OCI-M2 (cell line): ENCODE measurements around the gene GLO1.
"Not testable (repeated sequence)": the region's sequence is repeated elsewhere in the genome, so short reads cannot be mapped to it uniquely, and the experiment has no call there.

ENCODE experiments used
- DNase-seq: peaks from one replicate; lab custom pipeline; 2025; ENCODE audit not compliant: unreplicated experiment; lab: John Stamatoyannopoulos, UW

The GLO1 gene

DNA sequence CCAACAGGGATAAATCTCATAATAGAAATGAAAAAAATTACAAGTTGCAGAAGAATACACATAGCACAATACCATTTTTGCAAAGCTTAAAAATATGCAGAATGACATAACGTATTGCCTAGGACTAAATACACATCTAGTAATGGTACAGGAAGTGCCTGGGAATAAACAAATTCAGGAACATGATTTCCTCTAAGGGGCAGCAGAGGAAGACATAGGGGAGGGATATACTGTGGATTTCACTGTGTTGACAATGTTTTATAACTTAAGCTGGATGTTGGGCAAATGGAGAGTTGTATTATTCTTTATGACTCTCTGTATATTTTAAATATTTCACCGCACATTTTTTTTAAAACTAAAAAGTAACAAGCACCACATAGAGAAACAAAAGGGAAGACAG is 5.6 kb upstream of the GLO1 start:
- no peak for DNase-seq

DNA sequence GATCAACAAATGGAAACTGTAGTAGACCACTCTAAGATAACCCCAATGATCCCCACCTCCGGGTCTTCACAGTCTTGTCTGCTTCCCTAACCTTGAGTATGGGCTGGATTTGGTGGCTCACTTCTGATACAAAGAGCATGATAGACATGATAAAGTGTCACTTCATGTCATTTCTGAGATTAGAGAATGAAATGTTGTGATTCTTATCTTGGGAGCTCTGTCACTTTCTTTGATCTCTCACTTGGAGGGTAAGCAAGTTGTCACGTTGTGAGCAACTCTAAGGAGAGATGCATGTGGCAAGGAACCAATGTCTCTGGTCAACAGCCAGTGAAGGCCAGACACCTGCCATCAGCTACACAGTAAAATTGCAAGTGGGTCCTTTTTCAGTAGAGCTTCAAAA is 3.0 kb upstream of the GLO1 start:
- DNase-seq = no peak

DNA sequence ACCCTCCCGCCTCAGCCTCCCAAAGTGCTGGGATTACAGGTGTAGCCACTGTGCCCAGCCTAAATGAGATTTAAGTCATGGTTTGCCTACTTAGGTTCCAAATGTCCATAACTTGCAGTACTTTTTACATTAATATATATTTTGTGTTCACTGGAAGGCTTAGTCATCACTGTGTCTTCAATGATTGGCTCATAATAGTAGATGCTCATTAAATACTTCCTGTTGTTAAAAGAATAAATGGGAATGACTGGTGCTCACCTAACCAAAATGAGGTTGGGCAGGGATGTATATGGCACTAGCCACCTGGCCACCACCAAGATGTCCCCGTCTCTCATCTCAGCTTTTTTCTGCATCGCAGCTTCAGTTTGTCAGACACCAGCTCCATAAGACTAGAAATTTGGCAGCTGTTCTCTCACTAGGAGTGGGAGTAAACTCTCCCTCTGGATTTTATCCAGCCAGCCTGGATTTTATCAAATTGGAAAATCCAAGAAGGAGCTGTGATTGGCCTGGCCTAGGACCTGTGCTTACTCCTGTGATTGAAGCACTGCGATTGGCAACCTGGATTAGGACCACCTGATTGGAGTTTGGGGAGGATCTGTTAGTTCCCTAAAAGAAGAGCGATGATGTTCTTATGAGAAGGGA is 1.1 kb upstream of the GLO1 start:
- no peak for DNase-seq

DNA sequence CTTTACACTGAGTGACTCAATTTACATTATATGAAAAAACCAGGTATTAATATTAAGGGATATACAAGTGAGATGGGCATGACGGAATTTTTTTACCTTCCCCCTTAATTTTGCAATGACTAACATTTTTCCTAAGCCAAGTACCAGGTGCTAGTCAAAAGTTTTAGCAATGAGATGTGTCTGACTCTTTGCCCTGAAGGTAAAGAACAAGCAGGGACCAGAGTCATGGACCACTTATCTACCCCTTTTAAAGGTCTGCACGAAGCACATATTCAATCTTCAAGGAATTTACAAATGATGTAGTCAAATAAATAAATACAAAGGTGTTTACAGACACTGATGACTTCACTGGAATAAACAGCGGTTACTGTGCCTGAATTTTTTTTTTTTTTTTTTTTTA is 1.4 kb downstream of the GLO1 start:
- no peak for DNase-seq

DNA sequence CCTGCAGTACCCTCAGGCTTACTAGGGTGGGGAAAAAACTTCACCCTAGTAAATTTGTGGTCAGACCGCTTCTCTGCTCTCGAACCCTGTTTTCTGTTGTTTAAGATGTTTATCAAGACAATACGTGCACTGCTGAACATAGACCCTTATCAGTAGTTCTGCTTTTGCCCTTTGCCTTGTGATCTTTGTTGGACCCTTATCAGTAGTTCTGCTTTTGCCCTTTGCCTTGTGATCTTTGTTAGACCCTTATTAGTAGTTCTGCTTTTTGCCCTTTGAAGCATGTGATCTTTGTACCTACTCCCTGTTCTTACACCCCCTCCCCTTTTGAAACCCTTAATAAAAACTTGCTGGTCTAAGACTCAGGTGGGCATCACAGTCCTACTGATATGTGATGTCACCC is 3.2 kb downstream of the GLO1 start:
- not testable (repeated sequence) for DNase-seq

DNA sequence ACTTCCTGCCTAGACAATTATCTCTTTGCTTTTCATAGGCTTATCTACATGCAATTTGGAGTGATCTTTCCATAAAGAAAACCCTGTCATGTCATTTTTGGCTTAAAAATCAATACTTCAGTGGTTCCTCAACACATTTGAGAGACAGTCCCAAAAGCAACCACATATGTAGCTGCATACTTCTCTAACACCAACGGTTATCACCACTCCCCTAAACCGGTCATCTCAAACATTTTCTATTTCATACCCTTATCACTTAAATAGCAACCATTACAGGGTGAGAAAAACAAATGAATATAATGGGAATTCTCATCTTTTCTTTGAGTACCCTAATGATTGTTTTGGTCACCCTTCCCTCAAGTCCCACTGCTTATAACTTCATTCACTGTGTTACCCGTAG is 5.1 kb downstream of the GLO1 start:
- no peak for DNase-seq

DNA sequence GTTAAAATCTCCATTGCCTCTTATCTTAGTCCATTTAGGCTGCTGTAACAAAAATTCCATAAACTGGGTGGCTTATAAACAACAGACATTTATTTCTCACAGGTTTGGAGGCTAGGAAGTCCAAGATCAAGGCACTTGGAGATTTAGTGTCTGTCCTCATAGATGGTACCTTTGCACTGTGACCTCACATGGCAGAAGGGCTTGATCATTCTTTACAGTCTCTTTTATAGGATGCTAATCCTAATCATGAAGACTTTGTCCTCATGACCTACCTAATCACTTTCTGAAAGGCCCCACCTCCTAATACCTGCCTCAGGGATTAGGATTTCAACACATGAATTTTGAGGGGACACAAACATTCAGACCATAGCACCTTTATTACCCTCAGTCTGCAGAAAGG is 6.6 kb downstream of the GLO1 start:
- DNase-seq = no peak

DNA sequence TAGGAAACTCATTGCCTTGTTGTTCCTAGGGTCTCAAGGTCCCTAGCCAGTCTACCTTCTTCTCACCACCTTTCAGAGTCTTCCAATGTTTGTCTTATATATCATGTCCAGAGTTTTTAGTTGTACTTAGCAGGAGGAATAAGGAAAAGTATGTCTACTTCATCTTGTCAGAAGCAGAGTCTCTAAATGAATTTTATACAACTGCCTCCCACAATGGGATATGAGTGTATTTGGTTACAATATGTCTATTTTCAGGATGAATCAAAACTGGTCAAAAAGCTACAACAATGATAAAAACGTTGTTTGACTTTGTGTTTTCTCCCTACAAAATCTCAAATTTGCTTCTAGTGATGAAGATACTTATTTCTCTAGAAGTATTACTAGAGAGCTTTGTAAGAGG is 7.0 kb downstream of the GLO1 start:
- DNase-seq = no peak

DNA sequence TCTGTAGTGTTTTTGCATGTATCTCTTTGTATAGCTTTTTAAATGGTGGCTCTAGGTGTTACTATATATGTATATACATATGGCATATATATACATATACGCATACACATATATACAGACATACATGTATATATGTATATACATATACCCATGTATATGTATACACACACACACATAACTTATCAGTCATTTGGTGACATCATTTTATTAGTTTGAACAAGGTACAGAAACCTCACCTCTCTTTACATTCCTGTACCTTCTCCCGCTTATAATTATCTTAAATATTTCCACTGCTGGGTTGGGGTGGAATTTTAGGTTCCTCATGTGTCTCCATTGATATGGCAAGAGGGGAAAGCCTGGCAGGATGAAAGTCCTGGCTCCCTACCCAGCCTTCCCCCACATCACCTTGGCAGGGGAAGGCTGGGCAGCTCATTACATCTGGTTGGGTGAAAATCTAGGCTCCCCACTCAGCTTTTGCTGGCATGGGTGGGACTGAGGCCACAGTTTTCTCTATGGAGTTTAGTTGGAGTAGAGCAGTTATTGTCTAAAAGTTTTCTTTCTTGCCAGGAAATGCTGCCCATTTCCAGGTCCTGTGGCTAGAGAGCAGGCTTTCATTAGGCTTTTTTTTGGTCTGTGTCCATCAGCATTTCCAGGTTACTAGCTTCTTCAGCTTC is 7.6 kb downstream of the GLO1 start:
- no peak for DNase-seq

DNA sequence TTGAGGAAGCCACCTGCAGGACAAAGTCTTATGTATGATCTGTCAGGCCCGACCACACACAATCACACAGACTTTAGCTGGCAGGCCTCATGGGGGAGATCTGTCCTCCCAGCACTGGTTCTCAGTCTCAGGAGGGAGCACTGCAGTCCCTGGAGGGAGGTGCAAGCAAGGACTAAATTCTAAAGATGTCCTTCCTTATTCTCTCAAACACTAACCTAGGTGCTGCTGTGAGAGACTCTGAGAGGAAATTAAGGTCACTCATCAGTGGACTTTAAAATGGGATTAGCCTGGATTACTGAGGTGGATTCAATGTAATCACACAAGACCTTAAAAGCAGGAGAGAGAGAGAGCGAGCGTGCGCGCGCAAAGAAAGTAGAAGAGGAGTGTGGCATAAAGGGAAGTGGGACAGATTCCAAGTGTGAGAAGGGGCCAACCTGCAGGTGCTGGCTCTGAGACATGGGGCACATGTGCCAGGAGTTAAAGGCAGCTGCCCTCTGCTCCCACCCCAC is 14.3 kb downstream of the GLO1 start:
- no peak for DNase-seq

DNA sequence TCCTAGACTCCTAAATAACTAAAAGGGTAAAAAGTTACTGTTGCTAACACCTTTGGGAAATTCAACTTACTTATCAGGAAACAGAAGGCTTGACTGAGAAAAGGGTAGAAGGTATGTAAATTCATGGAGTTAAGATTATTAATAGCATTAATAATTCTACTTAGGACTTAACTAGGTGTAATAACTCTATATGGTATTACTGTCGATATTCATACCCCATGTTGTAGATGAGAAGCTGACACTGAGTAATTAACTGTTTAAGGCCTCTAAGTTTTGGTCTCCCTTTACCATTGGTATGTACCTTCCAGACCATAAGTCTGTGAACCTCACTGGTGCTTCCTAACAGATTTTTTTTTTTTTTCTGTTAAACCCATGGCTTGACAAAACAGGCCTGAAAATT is 15.4 kb downstream of the GLO1 start:
- DNase-seq = no peak

DNA sequence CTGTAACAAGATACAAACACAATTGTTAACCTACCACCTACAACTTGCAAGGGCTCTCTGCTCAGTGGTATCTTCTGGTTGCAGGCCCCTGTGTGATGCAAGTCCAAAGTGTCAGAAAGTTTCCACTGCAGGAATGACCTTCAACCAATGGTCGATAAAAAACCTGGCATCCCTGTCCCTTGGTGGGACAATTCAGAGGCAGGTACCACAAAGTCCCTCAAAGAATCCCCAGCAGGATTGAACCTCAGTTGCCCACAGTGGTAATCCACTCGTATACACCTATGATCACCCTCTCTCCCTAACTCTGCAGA is 15.9 kb downstream of the GLO1 start:
- DNase-seq = no peak

DNA sequence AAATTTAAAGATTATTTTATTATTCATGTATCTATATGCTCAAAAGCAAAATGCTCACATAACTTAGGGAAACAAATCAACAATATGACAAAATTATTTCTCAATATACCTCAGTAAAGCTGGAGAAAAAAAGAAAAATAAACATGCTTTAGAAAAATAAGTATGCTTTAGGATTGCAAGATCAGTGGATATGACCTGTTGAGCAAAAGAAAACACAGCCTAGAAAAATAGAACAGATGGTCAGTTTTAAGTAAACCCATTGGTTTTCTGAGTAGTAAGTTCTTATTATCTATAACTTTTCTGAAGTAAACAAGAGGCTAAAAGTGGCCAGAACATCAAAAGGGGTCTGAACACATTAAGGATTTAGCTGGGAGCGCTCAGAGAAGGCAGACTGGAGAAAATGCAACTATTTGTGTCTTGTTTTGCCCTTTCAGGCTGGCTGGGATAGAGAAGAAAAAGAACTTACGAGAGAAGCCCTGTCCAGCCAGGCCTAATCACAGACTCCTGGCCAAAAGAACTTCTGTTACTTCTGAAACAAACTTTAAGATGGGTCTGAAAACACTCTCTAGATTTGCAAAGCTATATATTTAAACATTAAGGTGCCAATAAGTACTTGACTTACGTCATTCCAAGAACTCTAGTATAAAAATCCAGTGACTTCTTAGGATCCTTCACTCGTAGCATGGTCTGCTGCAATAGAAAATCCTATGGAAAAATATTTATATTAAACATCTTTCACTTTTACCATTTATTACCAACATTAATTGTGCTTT is 16.5 kb downstream of the GLO1 start:
- DNase-seq = no peak

DNA sequence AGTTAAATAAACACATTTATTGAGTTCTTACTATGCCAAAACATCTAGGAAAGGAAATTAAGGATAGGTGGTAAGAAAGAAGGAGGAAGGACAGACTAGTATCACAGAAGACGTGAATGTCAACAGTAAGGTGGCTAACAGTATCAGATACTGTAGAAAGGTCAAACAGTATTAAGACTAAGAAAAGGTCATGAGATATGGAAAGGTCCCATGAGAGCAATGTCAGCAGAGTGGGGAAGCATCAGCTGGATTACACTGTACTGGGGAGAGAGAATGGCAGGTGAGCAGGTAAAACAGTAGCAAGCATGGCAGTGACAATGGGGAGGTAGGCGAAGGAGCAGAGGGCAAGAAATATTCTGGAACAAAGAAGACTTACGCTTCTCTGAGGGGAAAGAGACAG is 18.0 kb downstream of the GLO1 start:
- no peak for DNase-seq

DNA sequence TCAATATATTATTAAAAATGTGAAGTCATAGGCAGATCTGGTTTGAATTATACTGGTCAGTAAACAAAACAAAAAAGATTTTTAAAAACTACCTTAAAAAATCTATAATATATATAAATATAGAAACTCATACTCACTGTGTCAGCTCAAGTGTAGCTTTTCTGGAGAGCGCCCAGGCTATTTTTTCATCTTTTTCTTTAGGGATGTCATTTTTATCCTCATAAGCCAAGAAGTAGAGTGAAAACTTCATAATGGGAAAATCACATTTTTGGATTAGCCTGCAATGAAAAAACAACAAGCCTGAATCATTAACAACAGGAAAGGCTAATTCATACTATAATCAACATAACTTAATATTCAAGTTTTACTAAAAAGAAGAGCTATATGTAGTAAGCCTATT is 18.7 kb downstream of the GLO1 start:
- DNase-seq = no peak

DNA sequence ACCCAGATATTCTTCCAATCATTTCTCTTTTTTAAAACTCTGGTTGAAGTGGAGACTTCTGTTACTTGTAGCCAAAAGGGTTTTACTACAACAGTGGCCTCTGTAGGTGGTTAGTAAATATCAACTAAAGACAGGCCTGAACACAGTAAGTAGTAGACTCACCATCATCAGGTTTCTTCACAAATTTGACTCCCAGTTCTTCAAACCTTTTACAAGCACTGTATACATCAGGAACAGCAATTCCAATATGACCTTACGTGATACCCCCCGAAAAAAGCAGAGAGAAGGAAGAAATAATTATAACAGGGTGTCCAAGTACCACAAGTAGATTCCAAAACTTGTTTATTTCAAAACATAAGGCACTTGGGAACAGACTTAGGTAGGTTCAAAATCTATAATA is 21.1 kb downstream of the GLO1 start:
- no peak for DNase-seq

DNA sequence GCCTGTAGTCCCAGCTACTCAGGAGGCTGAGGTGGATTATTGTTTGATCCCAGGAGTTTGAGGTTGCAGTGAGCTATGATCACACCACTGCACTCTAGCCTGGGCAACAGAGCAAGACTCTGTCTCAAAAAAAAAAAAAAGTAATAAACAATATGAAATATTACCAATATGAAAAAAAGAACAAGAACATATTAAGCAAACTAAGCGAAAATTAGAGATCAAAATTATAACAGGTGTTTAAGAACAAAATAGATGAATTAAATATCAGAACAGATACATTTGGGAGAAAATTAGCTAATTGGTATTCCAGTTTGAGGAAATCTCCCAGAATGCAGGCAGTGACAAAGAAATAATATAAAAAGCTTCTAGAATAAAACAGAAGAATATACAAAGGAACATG is 23.3 kb downstream of the GLO1 start:
- no peak for DNase-seq

DNA sequence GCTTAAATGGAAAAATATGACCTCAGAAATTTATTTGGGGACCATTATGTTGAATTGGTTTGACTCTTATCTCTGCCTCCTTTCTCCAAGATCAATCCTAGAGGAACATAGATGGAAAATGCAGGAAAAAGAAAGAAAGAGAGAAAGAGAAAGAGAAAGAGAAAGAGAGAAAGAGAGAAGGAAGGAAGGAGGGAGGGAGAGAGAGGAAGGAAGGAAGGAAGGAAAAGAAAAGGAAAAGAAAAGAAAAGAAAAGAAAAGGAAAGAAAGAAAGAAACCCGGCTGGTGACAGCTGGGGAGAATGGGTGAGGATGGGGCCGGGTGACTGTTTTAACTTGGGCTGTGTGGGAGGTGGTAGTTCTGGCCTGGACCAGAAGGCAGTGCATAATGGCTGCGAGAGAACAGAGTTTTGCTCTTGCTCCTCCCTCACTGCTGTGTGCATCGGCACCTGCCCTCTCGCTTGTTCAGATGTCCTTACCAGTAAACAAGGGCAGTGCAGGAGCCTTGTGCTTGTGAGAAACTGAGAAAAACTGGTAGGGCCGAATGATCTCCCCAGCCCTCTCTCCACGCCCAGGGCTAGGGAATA is 24.7 kb downstream of the GLO1 start:
- no peak for DNase-seq

DNA sequence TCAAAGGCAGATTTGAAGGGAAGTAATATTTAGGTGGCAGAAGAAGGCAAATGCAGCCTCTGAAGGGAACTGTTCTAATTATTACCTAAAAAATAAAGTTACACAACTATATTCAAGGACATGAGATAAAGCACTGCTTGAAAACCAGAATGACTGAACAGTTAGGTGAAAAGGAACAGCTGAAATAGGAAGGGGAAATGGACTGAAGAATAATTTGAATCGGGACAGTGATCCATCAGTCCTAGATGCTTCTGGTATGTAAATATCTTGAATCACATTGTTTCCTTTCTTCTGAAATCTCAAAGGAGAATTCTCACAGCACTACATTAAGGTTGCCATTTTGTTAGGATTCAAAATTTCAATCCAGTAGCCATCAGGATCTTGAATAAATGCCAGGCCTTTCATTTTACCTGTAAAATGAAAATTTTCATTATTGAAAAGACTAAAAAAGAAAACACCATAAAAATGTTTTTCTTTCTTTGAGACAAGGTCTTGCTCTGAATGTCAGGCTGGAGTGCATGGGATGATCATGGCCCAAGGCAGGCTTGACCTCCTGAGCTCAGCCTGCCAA is 25.9 kb downstream of the GLO1 start:
- no peak for DNase-seq

DNA sequence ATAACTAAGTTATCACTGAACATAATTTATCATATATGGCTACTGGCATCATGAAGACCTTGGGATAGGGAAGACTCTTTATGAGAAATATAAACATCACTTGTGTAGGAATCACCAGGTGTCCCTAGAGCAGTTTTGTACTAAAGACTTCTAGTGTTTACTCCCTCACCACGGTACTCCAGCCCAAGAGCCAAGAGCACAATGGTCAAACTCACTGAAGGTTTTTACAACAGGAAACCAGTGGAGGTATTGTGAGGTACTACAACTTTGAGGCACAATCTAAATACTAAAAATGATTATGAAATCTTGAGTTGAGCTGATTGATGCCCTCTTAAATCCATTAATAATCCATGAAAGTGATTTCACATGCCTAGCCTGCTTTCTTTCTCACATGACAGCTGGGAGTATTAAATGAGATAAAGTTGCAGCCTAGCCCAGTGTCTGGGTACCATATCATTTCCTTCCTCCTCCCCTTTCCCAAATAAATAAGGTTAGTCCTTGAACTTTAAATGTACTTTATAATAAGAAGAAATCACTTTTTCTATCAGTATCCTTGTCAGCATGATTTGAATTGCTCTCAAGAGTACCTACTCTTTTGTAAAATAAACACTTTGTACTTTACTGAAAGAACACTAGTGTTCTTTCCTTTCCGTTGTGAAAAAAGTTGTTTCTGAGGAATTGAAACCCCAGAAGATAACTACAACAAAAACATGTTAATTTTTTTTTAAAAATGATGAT is 26.5 kb downstream of the GLO1 start:
- no peak for DNase-seq
